ENCODE measurements around the gene NUDT16L1.
"Not testable (repeated sequence)": the region's sequence is repeated elsewhere in the genome, so short reads cannot be mapped to it uniquely, and the experiment has no call there.

Gene NUDT16L1

DNA sequence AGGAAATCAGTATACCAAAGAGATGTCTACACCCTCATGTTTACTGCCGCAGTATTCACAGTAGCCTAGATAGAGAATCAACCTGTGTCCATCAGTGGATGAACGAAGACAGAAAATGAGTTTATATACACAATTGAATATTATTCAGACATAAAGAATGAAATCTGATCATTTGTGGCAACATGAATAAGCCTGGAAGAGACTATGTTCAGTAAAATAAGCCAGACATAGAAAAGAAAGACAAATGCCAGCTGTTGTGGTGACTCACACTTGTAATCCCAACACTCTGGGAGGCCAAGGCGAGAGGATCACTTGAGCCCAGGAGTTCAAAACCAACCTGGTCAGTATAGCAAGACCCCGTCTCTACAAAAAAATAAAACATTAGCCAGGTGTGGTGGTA is 16.1 kb downstream of the NUDT16L1 start:
- no peak for DNase-seq

DNA sequence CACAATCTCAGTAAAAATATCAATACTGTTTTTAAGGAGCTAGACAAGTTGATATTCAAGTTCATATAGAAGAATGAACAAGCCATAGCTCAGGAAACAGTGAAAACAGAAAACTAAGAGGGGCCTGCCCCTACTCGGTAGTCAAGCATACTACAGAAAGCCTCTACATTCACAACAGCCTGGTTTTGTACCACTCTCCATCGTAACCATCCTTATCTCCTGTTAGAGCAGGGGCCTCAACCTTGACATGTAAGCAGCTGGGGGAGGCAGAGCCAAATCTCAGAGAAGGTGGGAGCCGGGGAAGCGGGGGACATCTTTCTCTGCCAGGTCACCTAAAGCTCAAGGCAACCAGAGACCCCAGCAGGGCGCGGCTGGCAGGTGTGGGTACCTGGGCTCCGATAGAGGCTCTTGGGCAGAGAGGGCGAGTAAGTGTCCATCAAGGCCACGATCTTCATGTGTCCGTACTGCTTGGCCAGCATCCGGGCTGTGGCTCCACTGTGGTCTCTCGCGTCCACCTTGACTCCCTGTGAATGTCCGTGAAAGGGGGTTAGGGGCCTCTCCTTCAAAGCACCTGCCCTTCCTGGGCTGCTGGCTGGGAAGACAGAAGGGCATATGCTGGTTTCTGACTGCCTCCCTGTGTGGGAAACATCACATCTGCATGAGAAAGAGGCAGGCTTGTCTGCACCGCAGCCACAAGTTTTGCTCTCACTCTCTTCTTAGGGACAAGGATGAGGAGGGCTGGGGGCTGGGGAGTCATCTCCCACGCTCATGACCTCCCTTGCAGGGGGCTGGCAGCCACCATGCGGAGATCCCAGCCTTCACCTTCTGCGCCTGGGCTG is 20.5 kb downstream of the NUDT16L1 start:
- DNase-seq = no peak

DNA sequence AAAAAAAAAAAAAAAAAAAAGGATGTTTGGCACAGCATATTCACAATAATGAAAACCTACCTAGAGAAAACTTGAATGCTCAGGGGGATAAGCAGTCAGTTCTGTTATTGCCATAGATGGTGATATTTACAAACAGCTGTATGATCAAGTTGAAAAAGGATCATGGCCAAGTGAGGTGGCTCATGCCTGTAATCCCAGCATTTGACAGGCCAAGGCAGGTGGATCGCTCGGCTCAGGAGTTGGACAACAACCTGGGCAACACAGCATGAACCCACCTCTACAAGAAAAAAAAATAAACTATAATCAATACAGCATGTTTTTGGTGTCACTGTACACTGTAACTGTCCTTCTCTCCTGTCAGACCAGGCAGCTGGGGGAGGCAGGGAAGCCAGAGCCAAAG is 21.6 kb downstream of the NUDT16L1 start:
- DNase-seq = no peak

DNA sequence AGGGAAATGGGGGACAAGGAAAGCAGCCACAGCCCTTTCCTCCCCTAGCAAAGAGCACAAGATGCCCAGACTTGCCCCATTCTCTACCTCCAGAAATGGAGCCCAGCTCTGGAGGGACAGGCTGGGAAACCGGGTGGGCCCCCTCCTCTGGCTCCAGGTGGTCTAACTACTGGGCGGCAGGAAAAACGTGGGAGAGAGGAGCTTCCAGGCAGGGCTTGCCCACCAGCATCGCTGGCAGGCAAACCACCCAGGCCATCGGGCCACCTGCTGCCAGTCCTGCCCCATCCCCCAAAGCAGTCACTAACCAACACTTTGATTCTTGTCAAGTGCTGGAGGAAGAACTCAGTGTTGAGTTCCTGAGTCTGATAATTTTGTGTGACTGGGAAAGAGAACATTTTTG is 25.1 kb downstream of the NUDT16L1 start:
- DNase-seq = no peak

DNA sequence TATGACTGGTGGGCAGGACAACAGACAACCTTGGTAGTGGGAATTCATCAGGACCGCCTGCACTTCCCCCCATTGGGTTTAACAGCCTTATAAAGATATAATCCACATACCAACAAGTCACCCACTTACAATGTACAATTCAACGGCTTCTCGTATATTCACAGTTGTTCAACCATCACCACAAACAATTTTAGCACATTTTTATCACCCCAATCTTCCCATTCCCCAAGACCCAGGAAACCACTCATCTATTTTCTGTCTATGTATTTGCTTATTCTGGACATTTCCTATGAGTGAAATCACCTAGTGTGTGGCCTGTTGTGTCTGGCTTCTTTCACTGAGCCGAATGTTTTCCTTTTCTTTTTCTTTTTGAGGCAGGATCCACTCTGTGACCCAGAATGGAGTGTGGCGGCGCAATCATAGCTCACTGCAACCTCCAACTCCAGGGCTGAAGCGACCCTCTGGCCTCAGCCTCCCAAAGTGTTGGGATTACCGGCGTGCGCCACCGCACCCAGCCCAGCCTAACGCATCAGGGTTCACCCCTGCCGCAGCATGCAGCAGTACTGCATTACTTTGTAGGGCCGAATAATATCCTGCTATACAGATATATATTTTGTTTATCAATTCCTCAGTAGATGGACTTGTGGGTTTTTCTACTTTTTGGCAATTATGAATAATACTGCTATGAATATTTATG is 29.9 kb downstream of the NUDT16L1 start:
- DNase-seq = no peak

DNA sequence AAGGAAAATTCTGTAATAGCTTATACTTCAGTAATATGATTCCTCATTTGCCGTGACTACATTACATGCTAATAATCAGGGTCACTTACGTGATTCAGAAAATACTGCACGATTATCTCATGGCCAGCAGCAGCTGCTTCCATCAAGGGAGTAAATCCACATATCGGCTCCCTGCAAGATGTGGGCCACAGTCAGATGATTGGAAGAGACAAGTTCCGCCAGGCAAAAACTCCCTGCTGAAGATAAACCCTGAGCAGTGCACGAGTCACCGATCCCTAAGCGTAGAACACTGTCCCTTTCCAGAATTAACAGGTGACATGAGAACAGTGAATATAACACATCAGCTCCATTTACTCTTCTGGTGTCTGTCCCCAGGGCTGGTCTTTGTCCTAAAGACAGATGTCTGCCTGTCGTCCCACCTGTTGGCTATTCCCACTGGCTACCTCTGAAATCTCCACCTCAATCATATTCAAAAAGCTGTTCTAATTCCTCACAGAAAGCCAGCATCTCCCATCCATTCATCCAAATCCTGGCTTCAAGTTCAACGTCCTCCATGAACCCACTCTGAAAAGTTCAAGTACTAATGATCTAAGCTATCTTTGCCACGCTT is 31.4 kb downstream of the NUDT16L1 start:
- DNase-seq = no peak

DNA sequence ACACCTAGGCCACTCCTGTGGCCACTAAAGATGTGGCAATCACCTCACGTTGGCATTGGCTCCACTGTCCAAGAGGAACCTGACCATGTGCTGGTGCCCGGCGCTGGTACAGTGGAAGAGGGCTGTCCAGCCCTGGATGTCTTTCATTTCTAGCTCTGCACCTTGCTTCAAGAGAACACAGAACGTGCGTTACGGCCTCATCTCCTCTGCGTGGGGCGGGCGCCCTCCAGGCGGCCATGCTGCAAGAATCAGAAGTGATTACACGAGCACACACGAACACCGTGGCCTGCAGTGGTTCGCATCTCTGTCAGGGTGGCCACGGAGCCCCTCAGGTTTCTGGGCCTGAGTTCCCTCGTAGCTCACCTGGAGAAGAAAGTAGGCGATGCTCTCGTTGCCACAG is 33.3 kb downstream of the NUDT16L1 start:
- no peak for DNase-seq

DNA sequence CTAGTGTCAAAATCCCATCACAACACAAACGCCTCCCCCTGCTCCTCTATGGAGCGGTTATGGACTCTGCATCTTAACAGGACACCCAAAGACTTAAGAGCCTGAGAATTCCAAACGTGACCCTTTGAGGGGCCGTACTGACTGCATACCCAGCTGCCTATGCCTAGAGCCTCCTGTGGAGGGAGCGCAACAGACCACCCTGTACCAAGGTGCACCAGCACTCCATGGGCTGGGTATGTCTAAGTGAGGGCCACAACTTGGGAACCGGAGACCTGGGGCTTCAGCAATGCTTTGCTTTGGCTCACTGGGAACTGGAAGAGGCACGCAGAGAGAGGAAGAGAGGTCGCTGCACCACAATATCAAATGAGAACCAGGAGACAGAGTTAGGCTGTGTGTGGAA is 35.3 kb downstream of the NUDT16L1 start:
- no peak for DNase-seq

DNA sequence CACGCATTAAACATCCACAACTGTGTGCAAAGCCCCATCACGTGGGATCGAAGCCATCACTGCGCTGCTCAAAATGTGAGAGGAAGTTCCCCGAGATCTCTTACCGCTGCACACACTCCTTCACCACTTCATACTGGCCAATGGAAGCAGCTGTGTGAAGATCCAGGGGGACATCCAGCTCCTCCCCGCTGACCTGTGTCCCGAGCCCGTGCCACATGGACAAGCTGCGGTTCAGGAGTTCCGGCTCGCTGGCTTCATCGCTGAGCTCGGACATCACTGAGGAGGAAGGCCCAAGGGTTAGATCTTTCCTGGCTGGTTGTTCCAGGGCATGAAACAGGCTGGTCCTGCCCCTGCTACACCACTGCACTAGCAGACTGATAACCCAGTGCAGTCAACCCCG is 36.5 kb downstream of the NUDT16L1 start:
- DNase-seq = no peak

DNA sequence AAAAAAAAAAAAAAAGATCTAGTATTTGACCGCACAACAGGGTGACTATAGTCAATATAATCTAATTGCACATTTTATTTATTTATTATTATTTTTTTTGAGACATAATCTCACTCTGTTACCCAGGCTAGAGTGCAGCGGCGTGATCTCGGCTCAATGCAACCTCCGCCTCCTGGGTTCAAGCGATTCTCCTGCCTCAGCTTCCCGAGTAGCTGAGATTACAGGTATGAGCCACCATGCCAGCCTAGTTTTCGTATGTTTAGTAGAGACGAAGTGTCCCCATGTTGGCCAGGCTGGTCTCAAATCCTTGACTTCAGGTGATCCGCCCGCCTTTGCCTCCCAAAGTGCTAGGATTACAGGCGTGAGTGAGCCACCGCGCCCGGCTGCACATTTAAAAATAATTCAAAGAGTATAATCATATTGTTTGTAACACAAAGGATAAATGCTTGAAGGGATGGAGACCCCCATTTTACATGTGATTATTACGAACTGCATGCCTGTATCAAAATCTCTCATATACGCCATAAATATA is 39.9 kb downstream of the NUDT16L1 start:
- no peak for DNase-seq

DNA sequence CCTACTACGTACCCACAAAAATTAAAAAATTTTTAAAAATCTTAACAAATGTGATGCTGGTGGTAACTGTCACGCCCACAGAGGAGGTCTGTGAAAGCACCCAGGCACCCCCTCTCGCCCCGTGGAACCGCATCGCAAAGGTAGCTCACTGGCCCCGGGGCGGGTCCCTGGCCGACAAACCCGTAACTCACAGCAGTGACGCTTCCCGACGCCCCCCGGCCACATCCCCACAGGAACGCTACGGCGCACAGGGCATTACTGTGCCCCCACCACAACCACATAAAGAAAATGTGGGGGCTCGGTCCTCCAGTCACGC is 40.3 kb downstream of the NUDT16L1 start:
- peak in 2 of 58 donors; percentile 21 to 57 for DNase-seq

DNA sequence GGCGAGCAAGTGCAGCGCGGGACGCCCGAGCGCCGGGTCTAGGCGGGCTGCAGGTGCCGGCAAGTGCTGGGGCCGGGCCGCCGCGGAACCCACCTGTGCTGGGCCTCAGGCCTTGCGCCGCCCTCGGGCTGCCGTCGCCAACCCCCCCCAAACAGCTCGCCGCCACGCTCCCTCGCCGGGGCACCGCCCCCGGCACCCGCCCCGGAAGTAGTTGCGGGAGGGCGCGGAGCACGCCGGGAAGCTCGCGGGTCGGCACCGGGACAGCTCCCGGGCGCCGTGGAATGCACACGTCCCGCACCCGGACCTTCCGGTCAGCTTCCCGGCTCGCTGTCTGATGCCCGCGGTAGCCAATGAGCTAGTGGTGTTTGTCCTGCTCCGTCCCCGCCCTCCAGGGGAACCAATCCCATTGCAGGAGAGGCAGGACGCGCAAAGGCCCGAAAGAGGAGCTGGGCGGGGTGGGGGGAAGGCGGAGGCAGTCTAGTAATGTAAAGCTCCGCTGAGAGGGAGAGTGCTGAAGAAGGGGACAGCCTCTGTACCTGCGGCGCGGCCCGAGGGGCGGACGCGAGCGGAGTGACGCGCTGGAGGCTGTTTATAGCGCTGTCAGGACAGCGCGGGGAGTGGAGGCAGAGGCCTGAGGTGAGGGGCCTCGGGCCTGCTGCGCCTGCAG is 40.8 kb downstream of the NUDT16L1 start, which contains the start of the genes ANKS3 and DNAAF8:
Gene ANKS3, minus strand, starts transcription at position 209 of the 667 bp plus-strand sequence. CDS start 4,122 bp downstream, outside the sequence.
Gene DNAAF8, plus strand, starts transcription at position 475 of the 667 bp plus-strand sequence. CDS start 1,978 bp downstream, outside the sequence.
- DNase-seq = peak; percentile 73 to 98 (median 94)

DNA sequence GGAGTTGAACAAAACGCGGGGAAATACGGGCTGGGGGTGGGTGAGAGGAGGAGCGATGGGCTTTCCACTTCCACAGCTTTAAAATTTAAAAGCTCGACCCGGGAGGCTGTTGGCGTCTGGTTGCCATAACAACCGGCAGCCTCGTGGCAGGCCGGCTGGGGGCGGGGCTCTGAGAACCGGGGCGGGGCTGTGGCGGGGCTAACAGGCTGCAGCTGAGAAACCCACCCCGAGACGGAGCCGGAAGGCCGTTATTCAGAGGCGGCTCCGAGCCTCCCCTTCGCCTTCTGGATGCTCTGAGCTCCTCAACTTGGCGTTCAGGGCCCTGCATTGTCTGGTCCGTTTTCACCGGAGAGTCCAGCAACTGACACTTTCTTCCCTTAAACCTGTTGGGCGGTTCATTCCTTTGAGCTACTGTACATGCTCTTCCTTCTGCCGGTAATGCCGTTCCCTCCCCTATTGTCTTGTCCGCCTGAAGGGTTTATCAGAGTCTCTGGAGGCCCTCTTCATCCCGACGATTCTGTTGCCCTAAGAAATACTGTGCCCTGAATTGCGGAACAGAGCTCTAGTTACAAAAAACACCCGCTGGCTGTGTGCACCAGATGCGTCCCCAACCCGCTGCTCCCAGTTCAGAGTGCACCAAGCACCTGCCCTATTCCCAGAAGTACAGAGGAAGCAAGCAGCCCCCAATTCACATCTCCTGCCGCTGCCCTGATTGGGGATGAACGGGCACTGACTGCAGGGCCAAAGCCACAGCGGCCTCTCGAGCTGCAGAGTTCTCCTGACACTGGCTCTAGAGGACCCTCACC is 41.6 kb downstream of the NUDT16L1 start:
- DNase-seq = peak; percentile 25 to 86 (median 74)

DNA sequence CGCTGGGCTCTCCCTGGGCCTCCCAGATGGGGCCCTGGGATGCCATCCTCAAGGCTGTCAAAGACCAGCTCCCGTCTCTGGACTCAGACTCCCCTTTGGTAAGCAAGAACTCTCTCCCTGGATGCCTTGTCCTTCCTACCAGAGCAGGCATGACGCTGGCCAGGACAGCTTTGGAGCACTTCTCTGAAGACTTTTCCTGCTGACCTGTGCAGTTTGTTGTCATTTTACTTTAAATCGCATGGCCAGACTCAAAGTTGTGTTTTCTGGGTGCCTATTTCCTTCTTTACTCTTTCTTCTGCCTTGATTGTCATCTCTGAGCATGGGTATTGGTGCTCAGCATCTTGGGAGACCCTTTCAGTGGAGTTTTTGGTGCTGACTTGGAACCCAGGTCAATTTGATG is 43.2 kb downstream of the NUDT16L1 start:
- no peak for DNase-seq

DNA sequence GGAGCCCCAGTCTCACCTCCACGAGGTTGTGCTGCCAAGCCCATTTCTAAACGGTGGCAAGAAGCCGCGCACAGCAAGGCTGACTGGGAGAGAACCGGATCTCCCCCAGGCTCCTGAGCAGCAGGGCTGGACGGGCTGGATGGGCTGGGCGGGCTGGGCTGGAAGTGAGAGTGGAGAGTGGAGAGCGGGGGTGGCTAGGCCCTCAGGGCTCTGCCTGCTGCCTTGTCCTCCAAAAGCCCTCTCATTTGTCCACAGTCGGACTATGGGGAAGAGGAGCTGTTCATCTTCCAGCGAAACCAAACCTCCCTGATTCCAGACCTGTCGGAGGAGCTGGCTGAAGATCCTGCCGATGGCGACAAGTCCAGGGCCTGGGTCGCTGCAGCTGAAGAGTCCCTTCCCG is 44.2 kb downstream of the NUDT16L1 start:
- DNase-seq = no peak

DNA sequence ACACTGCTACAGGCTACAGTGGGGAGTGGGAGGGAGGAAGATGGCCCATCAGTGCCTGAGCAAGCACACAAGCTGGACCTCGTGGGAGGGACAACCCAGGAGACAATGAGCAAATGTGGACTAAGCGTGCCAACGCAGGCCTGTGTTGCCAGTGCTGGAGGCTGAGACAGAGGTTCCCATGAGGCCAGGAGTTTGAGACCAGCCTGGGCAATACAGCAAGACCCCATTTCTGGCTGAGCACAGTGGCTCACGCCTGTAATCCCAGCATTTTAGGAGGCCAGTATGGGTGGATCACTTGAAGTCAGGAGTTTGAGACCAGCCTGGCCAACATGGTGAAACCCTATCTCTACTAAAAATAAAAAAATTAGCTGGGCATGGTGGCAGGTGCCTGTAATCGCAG is 45.0 kb downstream of the NUDT16L1 start:
- DNase-seq = not testable (repeated sequence)

DNA sequence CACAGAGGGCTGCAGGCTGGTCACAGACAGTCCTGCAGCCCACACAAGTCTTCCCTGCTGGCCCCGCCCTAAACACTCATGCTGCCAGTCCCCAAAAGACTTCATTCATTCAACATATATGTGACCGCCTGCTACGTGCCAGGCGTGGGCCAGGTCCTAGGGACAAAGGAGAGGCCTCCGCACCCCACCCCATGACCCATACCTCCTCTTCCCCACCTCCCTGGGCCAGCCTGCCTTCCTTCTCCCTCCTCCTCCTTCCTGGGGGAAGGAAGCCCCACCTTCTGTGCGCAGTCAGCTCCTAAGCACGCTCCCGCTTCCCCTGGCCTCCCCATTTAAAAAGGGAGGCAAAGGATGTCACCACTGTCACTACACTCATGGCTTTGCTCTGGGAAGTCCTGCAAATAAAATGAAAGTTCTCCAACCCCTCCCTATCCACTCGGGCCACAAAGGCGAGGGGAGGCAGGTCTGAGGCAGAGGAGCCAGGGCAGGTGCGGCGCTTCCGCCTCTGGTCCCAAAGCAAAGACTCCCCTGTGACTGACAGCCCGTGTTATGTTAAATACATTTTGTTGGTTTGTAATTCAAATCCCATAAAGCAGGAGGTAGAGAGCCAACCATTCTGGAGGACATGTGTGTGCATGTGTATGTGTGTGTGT is 50.0 kb downstream of the NUDT16L1 start:
- DNase-seq = no peak

DNA sequence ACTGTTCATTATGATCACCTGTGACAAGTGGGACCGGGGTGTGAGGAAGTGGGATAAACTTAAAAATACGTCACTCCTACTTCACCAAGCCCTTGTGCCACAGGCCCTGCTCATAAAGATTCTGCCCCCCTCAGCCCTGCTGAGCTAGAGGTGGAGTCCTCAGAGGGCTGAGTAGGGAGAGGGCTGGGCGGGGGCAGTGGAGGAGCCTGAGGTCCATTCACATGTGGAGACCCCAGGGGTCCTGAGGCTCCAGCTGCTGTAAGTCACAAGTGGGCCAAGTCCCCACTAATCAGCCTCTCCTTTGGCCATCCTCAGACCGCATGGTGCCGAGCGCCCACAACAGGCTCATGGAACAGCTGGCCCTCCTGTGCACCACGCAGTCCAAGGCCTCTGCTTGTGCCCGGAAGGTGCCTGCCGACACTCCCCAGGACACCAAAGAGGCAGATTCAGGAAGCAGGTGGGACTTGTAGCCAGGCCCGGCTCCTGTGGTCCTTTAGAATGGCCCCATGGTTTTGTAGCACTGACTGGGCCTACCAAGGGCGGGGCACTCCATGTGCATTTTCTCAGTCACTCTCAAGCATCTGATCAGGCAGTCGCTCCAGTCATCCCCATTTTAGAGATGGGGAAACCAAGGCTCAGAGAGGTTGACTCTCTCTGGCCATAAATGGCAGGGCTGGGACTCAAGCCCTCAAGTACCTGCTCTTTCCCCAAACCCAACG is 51.4 kb downstream of the NUDT16L1 start:
- no peak for DNase-seq

DNA sequence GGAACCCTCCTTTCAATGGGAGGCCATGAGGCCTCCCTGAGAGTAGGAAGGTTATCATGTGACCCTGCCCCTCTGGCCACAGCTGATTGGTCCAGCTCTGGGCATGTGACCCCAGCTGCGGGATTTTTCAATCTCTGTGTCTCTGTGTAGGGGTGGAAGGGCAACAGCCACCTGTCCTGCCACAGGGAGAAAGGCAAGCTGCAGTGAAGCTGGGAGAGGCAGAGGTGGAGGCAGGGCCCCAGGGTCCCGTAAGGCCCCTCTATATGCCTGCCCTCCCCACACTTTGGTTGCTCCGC is 51.9 kb downstream of the NUDT16L1 start:
- DNase-seq = no peak
